Keratinocyte (primary cell): Measurements from ENCODE around the gene MOB1B.

Experiments
- EZH2 ChIP-seq: IDR thresholded peaks from one replicate; pipeline ENCODE4 v1.6.1; 2012; ENCODE audit warnings: inconsistent platforms, mild to moderate bottlenecking, low read length, moderate library complexity
- TF ChIP-seq, protein P1 (sequence below), 3 experiments: IDR thresholded peaks in 1 of 3; conservative IDR thresholded peaks in 1 of 3; optimal IDR thresholded peaks in 1 of 3; 2 replicates in 2 of 3; 3 replicates in 1 of 3; pipeline versions ENCODE3 to v1.5.1; 2011; ENCODE audit warnings: low read length in 3 of 3, mild to moderate bottlenecking in 3 of 3, moderate library complexity in 2 of 3, control low read depth in 1 of 3, inconsistent platforms in 1 of 3; ENCODE audit not compliant: insufficient read depth in 2 of 3; ENCODE audit errors: extremely low read depth in 1 of 3

DNA sequence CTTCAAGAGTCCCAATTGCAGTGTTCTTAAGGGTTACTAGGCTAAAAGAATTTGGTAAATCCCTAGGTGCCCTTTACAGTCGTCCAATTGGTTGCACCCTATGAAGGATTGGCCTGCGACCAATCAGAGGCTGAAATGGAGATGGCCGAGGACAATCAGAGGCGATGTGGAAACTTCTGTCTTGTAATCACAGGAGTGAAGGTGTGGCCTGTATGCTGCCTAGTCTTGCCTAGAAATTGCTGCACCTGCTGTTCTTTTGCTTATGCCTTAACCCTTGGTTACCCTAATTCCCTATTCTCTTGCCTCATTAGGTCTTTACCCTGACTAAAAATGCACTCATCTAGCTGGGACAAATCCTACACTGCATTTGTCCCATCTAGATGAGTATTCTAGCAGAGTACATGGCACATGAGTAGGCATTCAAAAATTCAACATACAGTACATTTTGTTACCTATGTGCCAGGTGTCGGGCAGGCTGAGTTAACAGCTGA, 90.3 kb downstream of the MOB1B start:
- TF ChIP-seq EZH2, result no peak
- TF ChIP-seq, protein P1, sequence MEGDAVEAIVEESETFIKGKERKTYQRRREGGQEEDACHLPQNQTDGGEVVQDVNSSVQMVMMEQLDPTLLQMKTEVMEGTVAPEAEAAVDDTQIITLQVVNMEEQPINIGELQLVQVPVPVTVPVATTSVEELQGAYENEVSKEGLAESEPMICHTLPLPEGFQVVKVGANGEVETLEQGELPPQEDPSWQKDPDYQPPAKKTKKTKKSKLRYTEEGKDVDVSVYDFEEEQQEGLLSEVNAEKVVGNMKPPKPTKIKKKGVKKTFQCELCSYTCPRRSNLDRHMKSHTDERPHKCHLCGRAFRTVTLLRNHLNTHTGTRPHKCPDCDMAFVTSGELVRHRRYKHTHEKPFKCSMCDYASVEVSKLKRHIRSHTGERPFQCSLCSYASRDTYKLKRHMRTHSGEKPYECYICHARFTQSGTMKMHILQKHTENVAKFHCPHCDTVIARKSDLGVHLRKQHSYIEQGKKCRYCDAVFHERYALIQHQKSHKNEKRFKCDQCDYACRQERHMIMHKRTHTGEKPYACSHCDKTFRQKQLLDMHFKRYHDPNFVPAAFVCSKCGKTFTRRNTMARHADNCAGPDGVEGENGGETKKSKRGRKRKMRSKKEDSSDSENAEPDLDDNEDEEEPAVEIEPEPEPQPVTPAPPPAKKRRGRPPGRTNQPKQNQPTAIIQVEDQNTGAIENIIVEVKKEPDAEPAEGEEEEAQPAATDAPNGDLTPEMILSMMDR (optimal IDR thresholded peaks at IDR 0.05 in 1 of 3, IDR thresholded peaks at IDR 0.05 in 1 of 3, conservative IDR thresholded peaks at IDR 0.05 in 1 of 3; ENCODE audit: extremely low read depth in 1 of 3, insufficient read depth in 2 of 3, low read length in 3 of 3), result no peak
